ENCODE data around the gene ISYNA1. TPM values are rescaled to one million over a fixed set of nuclear protein-coding genes. Genes with fewer than 3 reads are reported as not detected.

ISYNA1 gene
- total RNA-seq (17.6 and 22.6 TPM in 2 replicates), polyA plus RNA-seq (28.3 and 41.9 TPM in 2 replicates), polyA minus RNA-seq (13.1 and 18.3 TPM in 2 replicates)
- 7.3 TPM for total RNA-seq (2013)

GRCh38 chr19:18437491-18438330, at the start of gene ISYNA1:
ISYNA1 (minus strand) TSS chr19:18438133; CDS start chr19:18437979, 154 bp downstream.
- no peaks in the 10 kb centered on the region for H3K27me3 Mint-ChIP-seq
- H3K9me3 Mint-ChIP-seq (ENCODE audit: insufficient read depth), result no peaks in the 10 kb centered on the region
- Histone ChIP-seq H3K79me2 (ENCODE audit: control insufficient read depth, insufficient read depth, low read length) (no peaks in the 10 kb centered on the region), H3K9ac (ENCODE audit: low read length) (peak within 1 kb of the TSS; percentile 59), H3K4me1 (ENCODE audit: control insufficient read depth in 2 of 2, insufficient read depth in 2 of 2, low read length in 2 of 2) (peaks cover 24 to 45% of the 10 kb centered on the region in 2 donors), H2AFZ (ENCODE audit: insufficient read depth, low read depth, low read length, poor library complexity, severe bottlenecking) (peak within 1 kb of the TSS; percentile 68), H3K27me3 (replicated peaks in 1 of 4; ENCODE audit: control extremely low read depth in 1 of 4, control insufficient read depth in 3 of 4, insufficient read depth in 4 of 4, low read length in 3 of 4) (no peaks in the 10 kb centered on the region), H3K4me2 (replicated peaks; ENCODE audit: low read depth, low read length, poor library complexity, severe bottlenecking) (peak within 1 kb of the TSS; percentile 90), H3K4me3 (ENCODE audit: control extremely low read depth in 1 of 5, extremely low read depth in 1 of 5, insufficient read depth in 1 of 5, low read depth in 2 of 5, low read length in 4 of 5) (peak within 1 kb of the TSS in 4 of 5 experiments; percentile 59 to 66 (median 62)), H3K27ac (ENCODE audit: low read length in 2 of 2) (peak within 1 kb of the TSS in 1 of 2 donors; percentile 41), H4K20me1 (ENCODE audit: control insufficient read depth, insufficient read depth, low read length, poor library complexity, severe bottlenecking) (peaks cover 28% of the 10 kb centered on the region), H3K9me3 (ENCODE audit: control extremely low read depth in 1 of 3, control insufficient read depth in 2 of 3, insufficient read depth in 1 of 3, low read length in 2 of 3) (no peaks in the 10 kb centered on the region), H3K36me3 (replicated peaks in 1 of 2; ENCODE audit: control extremely low read depth in 1 of 2, control insufficient read depth in 1 of 2, extremely low read depth in 1 of 2, insufficient read depth in 2 of 2, low read length in 1 of 2) (no peaks in the 10 kb centered on the region)
- peaks cover 36% of the 10 kb centered on the region for H3K4me1 Mint-ChIP-seq
- H3K4me3 Mint-ChIP-seq, result peak within 1 kb of the TSS; percentile 84
- intact Hi-C loops (cut with micrococcal nuclease), result loop anchor here (1.0 kb wide), 1 partner anchor 8 kb away; no protein-coding TSS in a partner anchor
- ATAC-seq (ENCODE audit: low read depth) (peak; percentile 23), DNase-seq (peak; percentile 73)
- under 1% methylated on average over 86 of the region's 99 CpGs for WGBS (ENCODE audit: insufficient coverage)
- H3K27ac Mint-ChIP-seq, result peak within 1 kb of the TSS; percentile 78
- CTCF ChIA-PET, result interaction anchor here (1.0 kb wide), 1 partner anchor 19 kb away, joined by 3 read pairs; the partner anchor contains the start of gene SSBP4
- no peak for TF ChIP-seq EZH2 (IDR thresholded peaks at IDR 0.05; ENCODE audit: borderline replicate concordance, insufficient read depth, low read depth, low read length, poor library complexity, severe bottlenecking)
- no peak for TF ChIP-seq CTCF (IDR thresholded peaks at IDR 0.05)
- POLR2A ChIA-PET, result no interaction called here

GRCh38 chr19:18486746-18487145, 48.8 kb upstream of the ISYNA1 start:
- no peaks in the 10 kb centered on the region for H3K9me3 ChIP-seq (ENCODE audit: control extremely low read depth in 1 of 3, control insufficient read depth in 2 of 3, insufficient read depth in 1 of 3, low read length in 2 of 3)
- no peak overlapping the region for H3K4me2 ChIP-seq (replicated peaks; ENCODE audit: low read depth, low read length, poor library complexity, severe bottlenecking)
- H2AFZ ChIP-seq (ENCODE audit: insufficient read depth, low read depth, low read length, poor library complexity, severe bottlenecking), result no peak overlapping the region
- H3K36me3 ChIP-seq (replicated peaks in 1 of 2; ENCODE audit: control extremely low read depth in 1 of 2, control insufficient read depth in 1 of 2, extremely low read depth in 1 of 2, insufficient read depth in 2 of 2, low read length in 1 of 2), result peaks cover 0 to under 1% of the 10 kb centered on the region in 2 experiments
- peaks cover 0 to 3% of the 10 kb centered on the region in 2 donors for H3K4me1 ChIP-seq (ENCODE audit: control insufficient read depth in 2 of 2, insufficient read depth in 2 of 2, low read length in 2 of 2)
- no peaks in the 10 kb centered on the region for H3K27me3 ChIP-seq (replicated peaks in 1 of 4; ENCODE audit: control extremely low read depth in 1 of 4, control insufficient read depth in 3 of 4, insufficient read depth in 4 of 4, low read length in 3 of 4)
- H4K20me1 ChIP-seq (ENCODE audit: control insufficient read depth, insufficient read depth, low read length, poor library complexity, severe bottlenecking), result peaks cover 98% of the 10 kb centered on the region
- CTCF ChIA-PET, result no interaction called here
- no peaks in the 10 kb centered on the region for H3K27me3 Mint-ChIP-seq
- no peak overlapping the region for H3K4me3 Mint-ChIP-seq
- intact Hi-C loops (cut with micrococcal nuclease), result no loop called here
- H3K9me3 Mint-ChIP-seq (ENCODE audit: insufficient read depth), result no peaks in the 10 kb centered on the region
- peaks cover 97% of the 10 kb centered on the region for H3K79me2 ChIP-seq (ENCODE audit: control insufficient read depth, insufficient read depth, low read length)
- 97% methylated on average over 7 of the region's 8 CpGs for WGBS (ENCODE audit: insufficient coverage)
- no peak for TF ChIP-seq EZH2 (IDR thresholded peaks at IDR 0.05; ENCODE audit: borderline replicate concordance, insufficient read depth, low read depth, low read length, poor library complexity, severe bottlenecking)
- no peak for TF ChIP-seq CTCF (IDR thresholded peaks at IDR 0.05)
- H3K4me1 Mint-ChIP-seq, result peaks cover 32% of the 10 kb centered on the region
- POLR2A ChIA-PET, result no interaction called here
- no peak overlapping the region for H3K27ac ChIP-seq (ENCODE audit: low read length in 2 of 2)
- no peak for ATAC-seq (ENCODE audit: low read depth)
- H3K27ac Mint-ChIP-seq, result no peak overlapping the region
- no peak overlapping the region for H3K4me3 ChIP-seq (ENCODE audit: control extremely low read depth in 1 of 5, extremely low read depth in 1 of 5, insufficient read depth in 1 of 5, low read depth in 2 of 5, low read length in 4 of 5)
- no peak overlapping the region for H3K9ac ChIP-seq (ENCODE audit: low read length)
- no peak for DNase-seq
